ENCODE results near the gene SAMD8.
"Not testable (repeated sequence)": the region's sequence is repeated elsewhere in the genome, so short reads cannot be mapped to it uniquely, and the experiment has no call there.

SAMD8 gene

DNA sequence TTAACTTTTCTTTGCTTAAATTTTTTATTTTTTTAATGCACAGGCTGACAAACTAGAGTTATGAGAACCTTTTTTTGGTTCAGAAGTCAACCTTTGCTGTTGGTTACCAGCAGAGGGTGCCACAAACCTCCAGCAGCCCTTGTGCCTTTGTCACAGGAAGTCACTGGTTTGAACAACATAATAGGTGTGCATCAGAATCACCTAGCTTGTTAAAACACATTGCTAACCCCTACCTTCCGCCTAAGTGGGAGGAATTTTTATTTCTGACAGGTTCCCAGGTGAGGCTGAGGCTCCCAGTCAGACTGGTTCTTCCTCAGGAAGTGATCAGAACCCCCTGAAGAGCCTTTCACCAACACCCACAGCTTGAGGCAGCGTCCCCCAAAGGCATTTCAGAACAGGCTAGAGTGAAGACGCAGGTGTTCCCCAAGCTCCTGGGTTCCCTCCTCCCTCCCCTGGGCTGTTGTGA lies 76.5 kb downstream of the SAMD8 start:
- peak; percentile 79 for DNase-seq (ENCODE audit: low read depth, low spot score)
- peak overlapping the region; percentile 79 for H3K27ac ChIP-seq

DNA sequence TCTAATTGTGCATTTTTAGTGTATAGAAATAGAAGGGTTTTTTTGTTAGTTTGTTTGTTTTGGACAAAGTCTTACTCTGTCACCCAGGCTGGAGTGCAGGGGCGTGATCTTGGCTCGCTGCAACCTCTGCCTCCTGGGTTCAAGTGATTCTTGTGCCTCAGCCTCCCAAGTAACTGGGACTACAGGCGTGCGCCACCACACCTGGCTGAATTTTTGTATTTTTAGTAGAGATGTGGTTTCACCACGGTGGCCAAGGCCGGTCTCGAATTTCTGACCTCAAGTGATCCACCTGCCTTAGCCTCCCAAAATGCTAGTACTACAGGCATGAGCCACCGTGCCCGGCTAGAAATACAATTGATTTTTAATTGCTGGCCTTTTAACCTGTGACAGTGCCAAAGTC lies 77.1 kb downstream of the SAMD8 start:
- not testable (repeated sequence) for DNase-seq (ENCODE audit: low read depth, low spot score)
- H3K27ac ChIP-seq = peak overlapping the region; percentile 79

DNA sequence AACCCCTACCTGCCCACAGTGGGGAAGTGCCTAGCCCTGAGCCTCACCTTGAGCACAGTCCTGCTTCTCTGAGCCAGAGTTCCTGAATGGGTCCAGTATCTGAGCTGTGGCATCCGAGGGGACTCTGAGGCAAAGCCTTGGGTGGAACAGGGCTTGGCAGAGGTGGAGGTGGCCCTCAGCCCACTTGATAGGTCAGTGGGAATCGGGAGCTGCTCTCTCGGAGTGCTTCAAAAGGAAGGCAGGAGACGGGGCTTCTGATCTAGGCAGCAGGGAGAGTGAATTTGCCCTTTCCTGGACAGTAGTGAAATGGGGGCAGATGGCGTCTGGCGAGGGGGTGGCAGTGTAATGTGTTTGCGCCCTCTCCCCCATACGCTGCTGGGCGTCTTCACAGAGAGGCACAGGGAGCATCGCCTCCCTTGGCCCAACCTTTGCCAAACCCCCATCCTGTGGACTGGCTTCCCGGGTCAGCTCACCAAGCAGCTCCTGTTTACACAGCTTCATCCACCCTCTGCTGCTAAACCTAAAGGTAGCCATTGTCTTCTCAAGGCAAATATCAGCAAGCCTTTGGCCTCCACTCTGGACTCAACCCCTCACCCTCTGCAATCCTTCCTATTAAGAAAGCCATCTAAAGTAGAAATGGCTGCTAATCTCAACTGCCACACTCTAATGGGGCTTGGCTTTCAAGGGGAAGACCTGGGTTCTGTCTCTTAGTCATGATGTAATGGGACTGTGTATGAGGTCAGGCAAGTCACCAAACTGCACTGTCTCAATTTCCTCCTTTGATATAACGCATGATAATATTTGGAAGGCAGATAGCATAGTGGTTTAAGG lies 78.0 kb downstream of the SAMD8 start:
- no peak for DNase-seq (ENCODE audit: low read depth, low spot score)
- no peak overlapping the region for H3K27ac ChIP-seq

DNA sequence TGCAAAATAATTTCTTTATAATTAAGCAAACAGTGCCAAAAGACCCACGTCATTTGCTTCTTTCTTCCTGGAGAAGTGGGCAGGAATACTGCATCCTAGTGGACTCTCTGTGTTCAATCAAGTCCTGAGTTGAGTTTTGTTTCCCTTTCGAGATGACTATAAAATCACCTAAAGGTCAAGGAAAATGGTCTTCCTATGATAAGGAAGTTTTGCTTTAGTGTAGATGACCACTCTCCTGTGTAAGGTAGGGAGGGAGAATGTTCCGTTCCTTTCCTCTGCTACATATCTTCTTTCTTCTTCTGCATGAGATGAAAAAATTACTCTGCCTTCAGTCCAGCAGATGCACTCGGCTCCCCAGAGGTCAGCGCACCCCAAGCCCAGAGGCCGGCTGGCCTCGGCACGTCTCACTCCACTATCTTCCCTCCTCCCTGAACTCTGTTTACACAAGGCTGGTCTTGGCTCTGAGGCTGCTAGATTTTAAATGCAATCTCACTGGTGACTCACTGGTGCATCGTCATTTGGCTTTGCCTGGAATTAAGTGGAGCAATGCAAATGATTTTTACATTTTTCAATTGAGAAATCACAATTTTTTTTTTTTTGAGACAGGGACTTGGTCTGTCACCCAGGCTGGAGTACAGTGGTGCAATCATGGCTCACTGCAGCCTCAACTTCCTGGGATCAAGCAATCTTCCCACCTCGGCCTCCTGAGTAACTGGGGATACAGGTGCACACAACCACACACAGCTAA lies 80.5 kb downstream of the SAMD8 start:
- H3K27ac ChIP-seq = peak overlapping the region; percentile 55
- no peak for DNase-seq (ENCODE audit: low read depth, low spot score)

DNA sequence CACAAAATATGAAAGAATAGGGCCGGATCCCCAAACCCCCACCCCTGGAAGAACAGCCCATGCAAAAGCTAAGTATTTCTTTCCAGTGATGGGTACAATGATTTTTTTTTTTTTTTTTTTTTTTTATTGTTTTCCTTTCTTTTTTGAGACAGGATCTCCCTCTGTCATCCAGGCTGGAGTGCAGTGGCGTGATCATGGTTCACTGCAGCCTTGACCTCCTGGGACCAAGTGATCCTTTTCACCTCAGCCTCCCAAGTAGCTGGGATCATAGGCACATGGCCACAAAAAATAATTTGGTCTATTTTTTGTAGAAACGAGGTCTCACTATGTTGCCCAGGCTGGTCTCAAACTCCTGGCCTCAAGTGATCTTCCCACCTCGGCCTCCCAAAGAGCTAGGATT lies 83.2 kb downstream of the SAMD8 start:
- not testable (repeated sequence) for DNase-seq (ENCODE audit: low read depth, low spot score)
- H3K27ac ChIP-seq = peak overlapping the region; percentile 29

DNA sequence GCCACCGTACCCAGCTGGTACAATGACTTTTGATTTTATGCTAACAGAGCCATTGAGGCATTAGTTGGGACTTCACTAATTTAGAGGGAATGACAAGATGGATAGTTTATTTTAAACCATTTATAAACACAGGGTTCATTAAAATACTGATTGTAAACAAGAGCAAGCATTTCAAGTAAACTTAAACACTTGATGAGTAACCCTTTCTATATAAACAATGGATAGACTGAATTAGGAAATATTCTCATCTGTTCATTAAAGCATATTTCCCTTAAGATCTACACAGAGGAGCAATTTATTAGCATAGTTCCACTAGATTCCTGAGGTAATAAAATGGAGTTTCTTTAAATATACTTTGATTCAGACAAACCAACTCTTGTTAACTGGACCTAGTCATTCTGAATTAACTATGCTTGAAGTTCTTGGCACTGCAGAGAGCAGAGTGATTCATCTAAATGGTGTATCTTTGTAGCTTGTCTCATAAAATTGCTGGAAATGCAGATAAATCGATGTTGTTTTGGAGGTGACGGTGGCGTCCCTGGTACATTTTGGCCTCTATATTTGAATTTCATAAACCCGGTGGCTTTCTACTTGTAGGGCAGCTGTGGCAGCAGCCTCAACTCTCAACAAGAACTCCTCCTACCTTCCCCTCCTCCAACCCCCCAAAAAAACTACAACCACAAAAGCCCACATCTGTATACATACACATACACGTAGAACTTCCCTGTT lies 83.7 kb downstream of the SAMD8 start:
- no peak for DNase-seq (ENCODE audit: low read depth, low spot score)
- peak overlapping the region; percentile 29 for H3K27ac ChIP-seq

DNA sequence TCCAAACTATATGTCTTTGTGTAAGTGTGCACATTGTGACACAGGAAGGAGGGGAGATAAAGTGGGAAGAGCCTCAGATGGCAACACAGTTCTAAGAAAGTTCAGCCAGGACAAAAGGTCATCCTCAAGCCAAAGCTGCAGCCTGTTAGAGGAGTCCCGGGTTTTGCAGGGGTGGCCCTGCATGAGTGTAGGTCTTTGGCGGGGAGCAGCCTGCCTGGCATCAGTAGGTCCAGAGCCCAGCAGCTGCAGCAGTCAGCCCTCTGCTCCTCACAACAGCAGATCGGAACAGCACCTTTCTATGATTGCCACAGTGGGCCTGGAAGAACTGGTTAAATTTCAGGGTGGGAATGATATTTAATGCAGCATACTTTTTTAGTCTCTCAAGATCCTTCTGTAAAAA lies 85.6 kb downstream of the SAMD8 start:
- no peak overlapping the region for H3K27ac ChIP-seq
- DNase-seq (ENCODE audit: low read depth, low spot score) = no peak

DNA sequence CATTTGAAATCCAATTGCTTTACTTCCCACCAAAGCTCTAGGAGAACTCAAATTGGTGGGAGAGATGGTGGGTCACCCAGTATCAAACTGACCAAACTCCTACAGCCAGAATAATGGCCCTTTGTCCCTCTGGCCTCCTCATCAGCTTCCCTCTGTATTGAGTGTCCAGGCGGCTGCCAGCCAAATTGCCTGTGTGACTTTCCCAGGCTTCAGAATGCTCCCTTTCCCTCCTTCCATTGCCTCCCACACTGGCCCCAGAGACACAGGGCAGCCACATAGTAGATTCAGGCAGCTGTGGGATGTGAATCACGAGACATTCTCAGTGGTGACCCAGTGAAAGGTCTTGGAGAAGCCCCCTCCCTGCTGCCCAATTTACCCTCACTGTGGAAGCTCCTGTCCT lies 86.5 kb downstream of the SAMD8 start:
- no peak for DNase-seq (ENCODE audit: low read depth, low spot score)

DNA sequence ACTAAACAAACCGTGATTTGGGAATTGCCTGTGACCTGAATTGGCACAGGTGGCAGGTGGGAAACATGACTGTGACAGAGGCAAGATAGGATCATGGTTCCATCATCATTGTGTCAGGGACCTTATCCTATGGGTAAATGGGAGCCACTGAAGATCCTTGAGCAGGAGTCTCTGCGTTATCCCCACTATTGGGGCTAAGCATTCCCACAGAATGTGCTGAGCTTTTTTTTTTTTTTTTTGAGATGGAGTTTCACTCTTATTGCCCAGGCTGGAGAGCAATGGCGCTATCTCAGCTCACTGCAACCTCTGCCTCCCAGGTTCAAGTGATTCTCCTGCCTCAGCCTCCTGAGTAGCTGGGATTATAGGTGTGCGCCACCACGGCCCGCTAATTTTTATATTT lies 88.5 kb downstream of the SAMD8 start:
- not testable (repeated sequence) for DNase-seq (ENCODE audit: low read depth, low spot score); H3K27ac ChIP-seq

More for the DNA sequence above, 86.5 kb downstream of the SAMD8 start:
- H3K27ac ChIP-seq = no peak overlapping the region

DNA sequence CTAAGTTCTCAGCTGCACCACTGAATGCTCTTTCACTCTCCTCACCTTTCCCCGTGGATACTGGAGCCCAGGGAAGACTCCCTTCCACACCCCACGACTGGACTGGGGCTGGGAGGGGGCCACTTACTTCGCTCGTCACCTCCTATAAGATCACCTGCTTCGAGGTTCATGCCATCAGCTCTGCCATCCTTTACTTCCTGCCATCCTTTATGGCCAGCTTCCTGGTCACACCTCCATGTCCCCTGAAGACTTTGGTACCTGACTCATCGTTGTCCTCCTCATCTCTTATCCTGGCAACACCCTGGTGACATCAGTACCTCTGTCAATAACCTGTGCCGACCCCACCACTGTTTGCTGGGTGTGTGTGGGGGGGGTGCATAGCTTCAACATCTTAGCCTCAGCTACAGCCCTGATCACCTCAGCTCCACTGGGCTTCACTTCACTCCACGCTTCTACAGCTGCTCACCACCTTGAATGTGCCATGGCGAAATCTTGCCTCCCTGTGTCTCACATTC lies 90.4 kb downstream of the SAMD8 start:
- DNase-seq (ENCODE audit: low read depth, low spot score) = no peak

DNA sequence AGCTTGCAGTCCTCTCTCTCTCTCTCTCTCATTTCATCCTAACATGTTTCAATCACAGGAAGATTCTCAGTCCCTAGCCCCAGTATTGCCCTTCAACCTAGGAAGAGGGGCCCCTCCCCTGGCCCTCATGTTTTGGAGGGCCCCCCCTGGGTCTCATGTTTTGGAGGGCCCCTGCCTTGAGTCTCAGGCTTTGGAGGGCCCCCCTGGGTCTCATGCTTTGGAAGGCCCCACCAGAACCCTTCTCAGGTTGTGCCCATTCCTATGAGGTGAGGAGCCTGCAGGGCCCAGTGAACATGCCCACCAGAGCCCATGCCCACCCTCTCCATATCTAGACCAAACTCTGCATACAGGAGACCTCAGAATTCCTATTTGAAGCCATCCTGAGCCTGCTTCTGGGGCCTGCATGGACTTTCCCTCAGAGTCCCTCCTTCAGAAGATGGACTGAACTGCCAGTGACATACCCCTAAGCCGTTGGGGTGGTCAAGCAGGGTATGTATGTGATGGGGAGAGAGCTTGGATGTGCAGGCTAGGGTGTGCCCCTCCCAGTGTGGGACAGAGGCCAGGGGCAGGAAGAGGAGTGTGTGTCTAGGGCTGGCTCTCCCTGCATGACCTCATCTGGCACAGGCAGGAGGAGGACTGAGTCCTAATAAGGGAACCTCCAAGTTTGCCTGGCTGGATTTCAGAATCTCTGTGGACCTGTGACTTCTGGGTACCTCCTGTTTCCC lies 91.0 kb downstream of the SAMD8 start:
- H3K27ac ChIP-seq = peak overlapping the region; percentile 66
- no peak for DNase-seq (ENCODE audit: low read depth, low spot score)

More for the DNA sequence above, 90.4 kb downstream of the SAMD8 start:
- H3K27ac ChIP-seq = peak overlapping the region; percentile 66

DNA sequence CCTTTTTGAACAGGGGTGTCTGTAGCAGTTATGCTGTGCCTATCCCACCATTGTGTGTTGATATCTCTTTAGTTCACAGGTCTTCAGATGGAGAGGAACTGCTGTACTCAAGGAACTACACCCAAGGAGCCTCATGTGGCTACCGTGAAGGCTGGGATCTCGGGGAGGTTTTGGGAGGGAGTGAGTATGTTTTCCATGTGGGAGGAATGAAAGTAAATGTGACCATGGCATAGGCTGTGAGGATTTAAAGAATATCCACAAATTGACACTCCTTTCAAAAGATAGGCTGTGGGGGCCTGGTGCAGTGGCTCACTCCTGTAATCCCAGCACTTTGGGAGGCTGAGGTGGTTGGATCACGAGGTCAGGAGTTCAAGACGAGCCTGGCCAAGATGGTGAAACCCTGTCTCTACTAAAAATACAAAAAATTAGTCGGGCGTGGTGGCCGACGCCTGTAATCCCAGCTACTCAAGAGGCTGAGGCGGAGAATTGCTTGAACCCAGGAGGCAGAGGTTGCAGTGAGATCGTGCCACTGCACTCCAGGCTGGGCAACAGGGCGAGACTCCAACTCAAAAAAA lies 91.7 kb downstream of the SAMD8 start:
- peak overlapping the region; percentile 66 for H3K27ac ChIP-seq

DNA sequence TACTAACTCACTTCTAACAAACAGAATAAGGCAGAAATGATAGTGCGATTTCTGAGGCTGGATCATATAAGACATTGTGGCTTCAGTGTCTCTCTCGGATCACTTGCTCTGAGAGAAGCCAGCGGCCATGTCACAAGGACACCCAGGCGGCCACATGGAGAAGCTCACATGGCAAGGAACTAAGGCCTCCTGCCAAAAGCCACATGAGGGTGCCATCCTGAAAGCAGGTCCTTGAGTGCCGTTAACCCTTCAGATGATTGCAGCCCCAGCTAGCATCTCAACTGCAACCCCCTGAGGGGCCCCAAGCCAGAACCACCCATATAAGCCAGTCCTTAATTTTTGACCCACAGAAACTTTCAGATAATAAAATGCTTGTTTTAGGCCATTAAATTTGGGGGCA lies 92.3 kb downstream of the SAMD8 start:
- DNase-seq (ENCODE audit: low read depth, low spot score) = no peak
- H3K27ac ChIP-seq = no peak overlapping the region

More for the DNA sequence above, 91.7 kb downstream of the SAMD8 start:
- not testable (repeated sequence) for DNase-seq (ENCODE audit: low read depth, low spot score)

DNA sequence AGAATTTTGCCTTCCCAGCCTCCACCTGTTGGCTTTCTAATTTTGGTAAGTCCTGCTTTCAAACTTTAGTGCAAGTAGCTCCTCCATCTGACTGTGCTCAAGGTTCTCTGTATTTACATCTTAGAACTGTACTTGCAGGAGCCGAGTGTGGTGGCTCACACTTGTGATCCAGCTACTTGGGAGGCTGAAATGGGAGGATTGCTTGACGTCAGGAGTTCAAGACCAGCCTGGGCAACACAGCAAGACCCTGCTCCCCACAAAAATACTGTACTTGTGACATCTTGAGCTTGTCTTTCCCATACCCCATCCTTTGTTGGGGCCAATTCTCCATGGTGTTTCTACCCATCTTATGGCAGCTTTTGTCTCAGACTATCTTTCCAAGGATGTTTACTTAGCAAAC lies 94.5 kb downstream of the SAMD8 start:
- no peak overlapping the region for H3K27ac ChIP-seq
- DNase-seq (ENCODE audit: low read depth, low spot score) = no peak

DNA sequence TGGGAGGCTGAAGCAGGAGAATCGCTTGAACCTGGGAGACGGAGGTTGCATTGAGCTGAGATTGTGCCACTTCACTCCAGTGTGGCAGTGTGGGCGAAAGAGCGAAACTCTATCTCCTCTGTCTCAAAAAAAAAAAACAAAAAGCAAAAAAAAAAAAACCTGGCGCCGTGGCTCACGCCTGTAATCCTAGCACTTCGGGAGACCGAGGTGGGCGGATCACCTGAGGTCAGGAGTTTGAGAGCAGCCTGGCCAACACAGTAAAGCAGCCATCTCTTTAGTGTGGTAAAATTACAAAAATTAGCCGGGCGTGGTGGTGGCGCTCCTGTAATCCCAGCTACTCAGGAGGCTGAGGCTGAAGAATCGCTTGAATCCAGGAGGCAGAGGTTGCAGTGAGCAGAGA lies 95.2 kb downstream of the SAMD8 start:
- H3K27ac ChIP-seq; DNase-seq (ENCODE audit: low read depth, low spot score): not testable (repeated sequence)

DNA sequence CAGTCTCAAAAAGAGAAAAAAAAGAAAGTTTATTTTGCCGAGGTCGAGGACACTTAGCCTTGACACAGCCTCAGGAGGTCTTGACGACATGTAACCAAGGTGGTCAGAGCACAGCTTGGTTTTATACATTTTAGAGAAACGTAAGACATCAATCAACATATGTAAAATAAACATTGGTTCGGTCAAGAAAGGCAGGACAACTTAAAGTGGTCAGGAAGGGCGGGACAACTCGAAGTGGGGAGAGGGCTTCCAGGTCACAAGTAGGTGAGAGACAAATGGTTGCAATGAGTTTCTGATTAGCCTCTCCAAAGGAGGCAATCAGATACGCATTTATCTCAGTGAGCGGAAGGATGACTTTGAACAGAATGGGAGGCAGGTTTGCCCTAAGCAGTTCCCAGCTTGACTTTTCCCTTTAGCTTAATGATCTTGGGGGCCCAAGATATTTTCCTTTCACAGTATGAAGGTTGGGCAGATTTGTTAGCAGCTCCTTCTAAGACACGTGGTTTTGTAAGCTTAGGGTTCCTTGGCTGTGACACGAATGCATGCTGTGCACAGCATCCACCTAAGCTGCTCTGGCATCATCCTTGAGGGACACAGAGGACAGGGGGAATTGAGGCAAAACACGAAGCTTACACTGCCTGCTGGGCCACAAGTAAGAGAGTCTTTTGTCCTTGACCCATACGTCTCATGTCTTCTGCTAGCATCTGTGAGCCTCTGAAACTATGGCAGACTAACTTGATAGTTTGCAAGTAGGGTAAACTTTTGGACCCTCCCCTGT lies 95.8 kb downstream of the SAMD8 start:
- H3K27ac ChIP-seq = peak overlapping the region; percentile 95
- no peak for DNase-seq (ENCODE audit: low read depth, low spot score)

DNA sequence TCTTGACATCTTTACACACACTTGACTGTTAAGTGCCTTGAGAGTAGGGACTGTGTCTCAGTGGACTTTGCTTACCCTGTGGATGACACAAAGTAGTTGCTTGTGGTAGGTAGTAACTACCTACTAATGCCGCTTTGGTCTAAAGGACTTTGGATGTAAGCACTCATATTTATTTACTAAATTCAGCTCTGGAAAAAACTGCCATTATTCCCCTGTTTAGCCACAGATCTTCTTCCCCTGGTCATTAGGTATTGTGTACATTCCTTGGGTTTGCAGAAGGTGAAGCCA lies 96.3 kb downstream of the SAMD8 start:
- H3K27ac ChIP-seq = peak overlapping the region; percentile 95

DNA sequence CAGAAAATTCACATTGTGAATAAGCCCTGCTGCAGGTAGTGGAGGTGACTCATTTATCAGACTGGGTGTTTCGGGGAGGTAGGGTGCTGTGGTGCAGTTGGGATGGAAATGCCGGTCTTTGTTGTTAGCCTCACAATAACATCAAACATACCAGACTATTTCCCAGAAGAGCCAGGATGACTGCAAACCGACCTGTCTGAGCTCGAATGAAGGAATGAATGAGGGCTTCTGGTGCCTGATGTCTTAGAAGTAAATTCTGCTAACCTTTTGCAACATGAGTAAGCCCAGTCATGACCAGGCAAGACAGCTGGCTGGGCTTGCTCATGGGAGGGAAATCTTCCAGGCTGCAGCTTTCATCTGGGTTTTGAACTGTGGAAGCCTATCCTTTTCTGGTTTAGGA lies 96.7 kb downstream of the SAMD8 start:
- peak overlapping the region; percentile 95 for H3K27ac ChIP-seq
- DNase-seq (ENCODE audit: low read depth, low spot score) = peak; percentile 97

More for the DNA sequence above, 96.3 kb downstream of the SAMD8 start:
- no peak for DNase-seq (ENCODE audit: low read depth, low spot score)
